Large intestine (tissue), 3 donors: ENCODE results near the gene INPP5E. TPM values are rescaled to one million over a fixed set of nuclear protein-coding genes. Genes with fewer than 3 reads are reported as not detected.

Source experiments
- DNase-seq, 2 donors: peaks; one replicate each; pipeline versions ENCODE4 v3.0.0 to v3.0.0-alpha.2; 2013
- H3K27ac ChIP-seq: one replicate; pipeline ENCODE4 v1.5.1; 2013; ENCODE audit warnings: low read length
- H3K27me3 ChIP-seq: 2 replicates; pipeline ENCODE4 v1.6.1; 2013; ENCODE audit warnings: low read length; ENCODE audit not compliant: control insufficient read depth, insufficient read depth
- H3K36me3 ChIP-seq: 2 replicates; pipeline ENCODE4 v1.6.1; 2013; ENCODE audit warnings: low read length; ENCODE audit not compliant: control insufficient read depth, insufficient read depth
- H3K4me1 ChIP-seq: one replicate; pipeline ENCODE4 v1.6.1; 2013; ENCODE audit warnings: low read length; ENCODE audit not compliant: control insufficient read depth, insufficient read depth
- H3K4me3 ChIP-seq: one replicate; pipeline ENCODE4 v1.5.1; 2013; ENCODE audit warnings: low read length
- H3K9me3 ChIP-seq: one replicate; pipeline ENCODE4 v1.6.1; 2013; ENCODE audit warnings: mild to moderate bottlenecking, low read depth, low read length, moderate library complexity; ENCODE audit not compliant: control insufficient read depth
- WGBS: methylation state at CpG from one replicate; pipeline ENCODE4 v1.1.5; 2013; ENCODE audit warnings: low lambda C conversion rate; ENCODE audit not compliant: insufficient coverage; 5-methylcytosine and 5-hydroxymethylcytosine counted together
- polyA plus RNA-seq: library from polyadenylated mRNA; unstranded; fragments of 120-200 nt; gene quantifications from one replicate; pipeline ENCODE4 v1.2.1, GENCODE V29; 2013

The INPP5E gene
- polyA plus RNA-seq, 1 donor = 12.8 TPM

DNA sequence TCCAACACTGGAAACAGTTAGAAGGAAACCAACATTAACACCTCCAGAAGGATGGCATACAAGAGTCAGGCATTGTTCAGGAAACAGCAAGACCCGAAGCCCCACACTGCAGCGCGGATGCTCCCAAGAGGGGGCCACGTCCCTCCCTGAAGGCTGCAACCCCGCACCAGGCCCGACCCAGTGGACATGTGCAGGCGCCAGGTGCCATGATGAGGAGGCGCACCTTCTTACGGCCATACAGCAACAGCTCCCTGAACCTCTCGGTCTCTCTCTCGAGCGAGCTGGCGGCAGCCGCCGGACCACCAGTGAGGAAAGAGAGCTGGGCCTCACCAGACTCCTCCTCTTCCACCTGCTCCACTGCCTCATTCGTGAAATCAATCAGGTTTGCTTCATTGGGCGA is 23.0 kb upstream of the INPP5E start:
- DNase-seq = no peak
- Histone ChIP-seq H3K4me1 (no peaks in the 10 kb centered on the region), H3K9me3 (no peaks in the 10 kb centered on the region), H3K36me3 (peaks cover 90% of the 10 kb centered on the region), H3K27me3 (no peaks in the 10 kb centered on the region), H3K4me3 (no peak overlapping the region), H3K27ac (no peak overlapping the region)
- no CpG with 5 or more reads among the region's 17 CpGs for WGBS

DNA sequence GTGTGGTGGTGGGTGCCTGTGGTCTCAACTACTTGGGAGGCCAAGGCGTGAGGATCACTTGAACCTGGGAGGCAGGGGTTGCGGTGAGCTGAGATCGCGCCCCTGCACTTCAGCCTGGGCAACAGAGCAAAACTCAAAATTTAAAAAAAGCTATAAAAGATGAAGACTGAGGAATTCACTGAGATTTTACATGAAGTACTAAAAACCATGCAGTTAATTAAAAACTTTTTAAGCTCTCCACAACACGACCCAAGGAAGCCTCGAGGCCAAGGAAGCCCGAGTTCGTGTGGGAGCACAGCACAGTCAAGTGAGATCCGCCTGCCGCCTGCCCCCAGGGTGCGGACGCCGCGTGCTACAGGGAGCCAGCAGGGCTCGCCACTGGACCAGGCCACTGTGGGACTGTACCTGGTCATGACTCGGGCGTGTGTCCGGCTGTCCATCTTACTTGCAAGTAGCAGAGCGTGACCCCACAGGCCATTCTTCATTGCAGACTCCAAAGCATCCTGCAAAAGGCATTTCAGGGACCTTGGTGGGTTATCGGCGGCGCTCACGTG is 21.2 kb upstream of the INPP5E start:
- DNase-seq = no peak
- WGBS = no CpG with 5 or more reads among the region's 23 CpGs
- Histone ChIP-seq H3K27me3 (no peaks in the 10 kb centered on the region), H3K36me3 (peaks cover 90% of the 10 kb centered on the region), H3K9me3 (no peaks in the 10 kb centered on the region), H3K27ac (no peak overlapping the region), H3K4me1 (no peaks in the 10 kb centered on the region), H3K4me3 (no peak overlapping the region)

DNA sequence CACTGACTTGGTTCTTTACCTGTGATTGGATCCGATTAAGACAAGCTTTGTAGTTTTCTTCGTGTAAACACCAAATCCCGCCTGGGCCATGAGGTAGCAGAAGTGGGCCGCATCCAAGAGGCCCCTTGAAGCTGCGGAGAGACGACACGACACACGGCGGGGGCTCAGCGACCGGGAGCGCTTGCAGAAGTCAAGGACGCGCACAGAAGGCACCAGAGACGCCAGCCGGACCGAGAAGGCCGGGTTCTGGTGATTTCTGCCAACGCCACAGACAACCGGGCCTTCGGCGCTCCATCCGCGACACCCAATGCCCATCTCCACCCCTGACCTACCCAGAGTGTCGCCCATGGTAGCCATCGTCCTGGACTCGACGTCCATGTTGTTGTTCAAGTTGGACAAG is 19.8 kb upstream of the INPP5E start:
- peaks cover 92% of the 10 kb centered on the region for H3K36me3 ChIP-seq
- no peaks in the 10 kb centered on the region for H3K27me3 ChIP-seq

DNA sequence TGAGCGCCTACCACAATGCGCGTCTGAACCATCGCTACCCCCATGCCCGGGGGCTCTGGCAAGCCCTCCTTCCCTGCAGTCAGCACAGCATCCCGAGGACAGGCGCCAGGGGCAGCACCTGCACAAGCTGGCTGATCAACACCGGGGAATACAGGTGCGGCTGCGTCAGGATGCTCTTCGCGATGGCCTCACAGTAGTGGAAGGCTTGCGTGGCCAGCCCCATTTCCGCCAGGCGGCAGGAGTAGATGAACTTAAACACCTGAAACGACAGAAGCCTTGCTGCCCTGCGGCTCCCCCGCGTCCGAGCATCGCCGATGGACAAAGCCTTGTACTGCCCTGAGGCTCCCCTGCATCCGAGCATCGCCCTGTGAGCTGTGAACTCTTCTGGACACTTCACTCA is 17.7 kb upstream of the INPP5E start:
- Histone ChIP-seq H3K4me3 (no peak overlapping the region), H3K27ac (no peak overlapping the region), H3K27me3 (no peaks in the 10 kb centered on the region), H3K36me3 (peaks cover 85% of the 10 kb centered on the region), H3K9me3 (no peaks in the 10 kb centered on the region), H3K4me1 (no peaks in the 10 kb centered on the region)
- no CpG with 5 or more reads among the region's 24 CpGs for WGBS
- no peak for DNase-seq

More for the DNA sequence above, 19.8 kb upstream of the INPP5E start:
- Histone ChIP-seq H3K4me1 (no peaks in the 10 kb centered on the region), H3K9me3 (no peaks in the 10 kb centered on the region), H3K27ac (no peak overlapping the region), H3K4me3 (no peak overlapping the region)
- DNase-seq = no peak
- WGBS = no CpG with 5 or more reads among the region's 28 CpGs

DNA sequence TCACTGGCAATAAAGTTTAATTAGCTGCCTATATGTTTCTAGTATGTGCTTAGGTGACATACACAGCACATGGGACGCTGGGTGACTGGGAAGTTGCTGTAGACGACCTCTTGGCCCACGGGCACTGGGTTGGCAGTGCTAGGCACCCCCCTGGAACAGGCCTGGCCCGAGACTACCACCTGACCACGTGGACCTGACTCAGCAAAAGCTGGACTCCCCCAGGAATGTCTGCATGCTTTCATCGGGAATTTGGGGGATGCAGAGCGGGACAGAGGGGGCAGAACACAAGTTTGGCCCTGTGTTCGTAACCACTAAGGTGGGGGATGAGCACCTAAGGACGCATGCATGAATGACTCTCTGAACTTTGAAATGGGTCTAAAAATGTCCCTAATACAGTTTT is 16.6 kb upstream of the INPP5E start:
- Histone ChIP-seq H3K4me3 (no peak overlapping the region), H3K27me3 (no peaks in the 10 kb centered on the region), H3K27ac (no peak overlapping the region), H3K4me1 (no peaks in the 10 kb centered on the region), H3K36me3 (peaks cover 83% of the 10 kb centered on the region), H3K9me3 (no peaks in the 10 kb centered on the region)
- DNase-seq = no peak
- WGBS = no CpG with 5 or more reads among the region's 9 CpGs

DNA sequence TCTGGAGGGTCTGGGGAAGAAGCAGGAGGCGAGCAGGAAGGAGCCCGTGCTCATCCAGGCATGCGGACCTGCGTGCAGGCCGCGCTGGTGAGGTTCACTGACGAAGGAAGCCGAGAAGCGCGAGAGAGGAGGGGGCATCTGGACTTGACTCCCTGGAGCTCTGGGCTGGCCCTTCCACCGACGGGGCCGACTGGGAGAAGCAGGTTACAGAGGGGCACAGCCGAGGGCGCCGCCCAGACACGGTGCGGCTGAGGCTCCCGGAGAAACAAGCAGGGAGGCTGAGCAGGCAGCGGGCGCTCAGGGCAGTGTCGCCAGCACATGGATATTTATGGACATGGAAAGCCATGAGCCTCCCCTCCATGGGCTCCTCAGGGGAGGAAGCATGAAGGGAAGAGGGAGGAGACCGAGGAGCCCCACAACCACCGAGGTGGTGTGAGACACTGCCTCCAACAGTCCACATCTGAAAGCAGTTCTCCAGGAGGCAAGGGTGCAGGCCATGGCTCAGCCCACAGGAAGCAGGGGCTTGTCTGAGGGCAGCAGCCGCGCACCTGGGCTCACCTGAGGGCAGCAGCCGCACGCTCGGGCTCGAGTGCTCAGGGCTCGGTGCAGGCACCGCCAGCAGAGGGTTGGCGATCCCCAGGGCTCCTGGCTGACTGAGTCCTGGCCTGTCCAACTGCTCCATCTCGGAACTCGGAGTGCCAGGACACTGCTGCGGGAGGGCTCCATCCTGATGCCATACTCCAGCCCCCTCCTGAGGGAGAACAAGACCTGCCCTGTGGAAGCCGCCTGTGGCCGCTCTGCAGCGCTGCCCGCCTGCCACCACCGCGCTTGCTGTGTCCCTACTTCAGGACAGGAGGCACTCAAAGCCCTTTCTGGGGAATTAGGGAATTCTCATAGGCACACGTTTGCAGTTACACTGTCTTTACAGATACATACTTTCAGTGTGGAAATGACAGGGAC is 15.7 kb upstream of the INPP5E start:
- DNase-seq = no peak
- H3K27ac ChIP-seq = no peak overlapping the region
- WGBS = no CpG with 5 or more reads among the region's 43 CpGs
- no peak overlapping the region for H3K4me3 ChIP-seq
- no peaks in the 10 kb centered on the region for H3K27me3 ChIP-seq
- no peaks in the 10 kb centered on the region for H3K9me3 ChIP-seq
- H3K36me3 ChIP-seq = peaks cover 84% of the 10 kb centered on the region
- no peaks in the 10 kb centered on the region for H3K4me1 ChIP-seq

DNA sequence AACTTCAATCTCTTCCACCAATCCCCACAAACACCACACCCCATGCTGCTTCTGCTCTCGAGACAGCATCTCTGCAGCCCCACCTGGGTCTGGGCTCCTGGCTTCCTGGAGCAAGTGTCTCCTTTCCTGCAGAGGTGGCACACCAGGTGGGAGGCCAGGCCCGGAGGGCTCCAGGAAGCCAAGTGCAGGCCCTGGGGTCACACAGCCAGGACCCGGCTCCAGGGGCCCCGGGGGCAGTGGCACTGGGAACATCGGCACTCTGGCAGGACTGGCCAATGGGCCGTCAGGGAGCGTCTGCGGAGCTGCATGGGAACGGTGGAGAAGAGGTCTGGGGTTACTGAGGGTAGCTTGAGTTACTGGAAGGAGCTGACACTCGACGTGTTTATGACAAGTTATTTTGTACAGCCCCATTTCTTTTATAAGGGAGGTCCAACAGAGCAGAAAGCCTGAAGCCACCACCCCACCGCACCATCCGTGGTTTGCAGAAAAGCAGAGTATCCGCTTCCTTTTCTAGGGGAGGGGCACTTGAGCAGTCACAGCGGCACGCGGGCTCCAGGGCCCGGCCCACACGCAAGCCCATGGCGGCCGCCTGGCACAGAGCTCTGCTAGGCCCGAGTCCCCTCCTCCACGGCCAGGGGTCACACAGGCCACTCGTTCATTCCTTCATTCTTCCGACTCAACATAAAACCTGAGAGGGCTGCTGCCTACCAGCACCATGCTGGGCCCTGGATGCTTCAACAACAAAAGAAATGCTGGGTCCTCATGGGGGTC is 14.6 kb upstream of the INPP5E start:
- peaks cover 85% of the 10 kb centered on the region for H3K36me3 ChIP-seq
- H3K27me3 ChIP-seq = no peaks in the 10 kb centered on the region
- DNase-seq = no peak
- no peaks in the 10 kb centered on the region for H3K9me3 ChIP-seq
- H3K4me1 ChIP-seq = no peaks in the 10 kb centered on the region
- H3K4me3 ChIP-seq = no peak overlapping the region
- WGBS = 90% methylated on average over 2 of the region's 25 CpGs
- no peak overlapping the region for H3K27ac ChIP-seq

DNA sequence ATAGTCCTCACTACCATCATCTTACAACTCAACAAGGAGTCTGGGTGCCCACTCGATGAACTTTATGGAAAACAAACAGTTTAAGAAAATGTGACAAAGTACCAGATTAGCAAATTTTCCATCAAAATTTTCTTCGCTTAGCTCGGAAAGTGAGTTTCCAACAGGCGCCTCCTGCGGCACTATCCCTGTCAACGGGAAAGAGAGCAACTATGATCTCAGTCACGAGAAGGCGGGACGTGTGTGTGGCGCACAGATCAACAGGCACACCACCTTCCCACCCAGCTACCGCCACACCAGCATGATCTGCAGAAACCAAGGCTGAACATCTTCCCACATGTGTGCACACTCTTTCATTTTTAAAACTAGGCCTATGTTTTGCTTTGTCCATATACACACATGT is 13.7 kb upstream of the INPP5E start:
- Histone ChIP-seq H3K36me3 (peaks cover 85% of the 10 kb centered on the region), H3K27me3 (no peaks in the 10 kb centered on the region), H3K4me3 (no peak overlapping the region), H3K4me1 (no peaks in the 10 kb centered on the region), H3K9me3 (no peaks in the 10 kb centered on the region), H3K27ac (no peak overlapping the region)
- no CpG with 5 or more reads among the region's 11 CpGs for WGBS
- no peak for DNase-seq

DNA sequence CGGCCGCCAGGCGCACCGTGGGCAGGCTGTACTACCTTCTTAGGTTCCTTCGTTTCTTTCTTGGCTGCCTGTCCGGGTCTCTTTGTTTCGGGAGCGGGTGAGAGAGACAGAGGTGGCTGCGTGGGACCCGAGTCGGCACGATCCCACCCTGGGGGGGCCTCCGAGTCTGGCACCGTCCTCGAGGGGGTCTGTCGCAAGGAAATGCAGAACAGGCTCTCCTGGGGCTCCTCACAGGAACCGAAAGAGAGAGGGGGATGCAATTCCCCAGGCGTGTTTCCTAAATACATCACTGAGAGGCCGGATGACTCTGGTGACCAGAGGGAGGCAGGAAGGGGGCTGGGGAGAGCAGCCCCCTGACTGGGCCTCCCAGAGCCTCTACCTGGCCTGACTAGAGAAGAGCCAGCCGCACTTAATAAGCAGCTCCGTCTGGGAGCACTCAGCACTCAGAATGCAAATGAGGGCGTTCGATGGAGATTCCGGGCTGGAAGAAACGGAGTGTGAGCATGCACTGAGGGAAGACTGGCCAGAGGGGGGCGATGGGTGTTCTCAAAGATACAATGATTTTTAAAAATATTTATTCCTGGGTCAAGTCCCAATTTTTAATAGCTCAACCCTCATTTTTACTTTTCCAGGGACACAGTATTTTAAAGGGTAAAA is 11.7 kb upstream of the INPP5E start:
- Histone ChIP-seq H3K27ac (no peak overlapping the region), H3K4me3 (no peak overlapping the region), H3K4me1 (no peaks in the 10 kb centered on the region), H3K36me3 (peaks cover 87% of the 10 kb centered on the region), H3K9me3 (no peaks in the 10 kb centered on the region), H3K27me3 (no peaks in the 10 kb centered on the region)
- DNase-seq = no peak
- WGBS = no CpG with 5 or more reads among the region's 26 CpGs

DNA sequence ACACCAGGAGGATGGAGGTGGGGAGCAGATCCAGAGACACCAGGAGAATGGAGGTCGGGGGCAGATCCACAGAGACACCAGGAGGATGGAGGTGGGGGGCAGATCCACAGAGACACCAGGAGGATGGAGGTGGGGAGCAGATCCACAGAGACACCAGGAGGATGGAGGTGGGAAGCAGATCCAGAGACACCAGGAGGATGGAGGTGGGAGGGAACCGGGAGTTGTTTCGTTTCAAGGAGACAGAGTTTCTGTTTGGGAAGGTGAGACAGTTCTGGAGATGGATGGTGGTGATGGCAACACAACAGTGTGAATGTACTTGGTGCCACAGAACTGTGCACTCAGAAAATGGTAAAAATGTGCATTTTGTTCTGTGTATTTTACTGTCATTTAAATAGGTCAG is 9.0 kb upstream of the INPP5E start:
- 80% methylated on average over 1 of the region's 3 CpGs for WGBS
- H3K9me3 ChIP-seq = no peaks in the 10 kb centered on the region
- no peak overlapping the region for H3K27ac ChIP-seq
- no peak for DNase-seq
- H3K4me1 ChIP-seq = no peaks in the 10 kb centered on the region
- no peaks in the 10 kb centered on the region for H3K27me3 ChIP-seq
- no peak overlapping the region for H3K4me3 ChIP-seq
- H3K36me3 ChIP-seq = peaks cover 82% of the 10 kb centered on the region
